Tibial nerve (tissue), 4 donors: ENCODE results near the gene PRDM1.

Source experiments
- CTCF ChIP-seq, 5 experiments: fragments of 200-600 bp in 3 of 5; fragments of 450-650 bp in 2 of 5; sonication (generic) in 3 of 5; IDR thresholded peaks; one replicate each; pipeline ENCODE4 v1.5.1; 2016 to 2019; ENCODE audit warnings: antibody characterized with exemption in 5 of 5, mild to moderate bottlenecking in 3 of 5, moderate library complexity in 2 of 5
- EP300 ChIP-seq, 2 donors: sonication (generic); formaldehyde crosslinking; IDR thresholded peaks; one replicate each; pipeline ENCODE4 v1.6.1; 2017; ENCODE audit warnings: antibody characterized with exemption in 2 of 2, mild to moderate bottlenecking in 1 of 2
- POLR2A ChIP-seq, 2 donors: fragments of 450-650 bp; IDR thresholded peaks; one replicate each; pipeline ENCODE4 v1.6.1; 2017; ENCODE audit warnings: antibody characterized with exemption in 2 of 2, mild to moderate bottlenecking in 2 of 2, moderate library complexity in 2 of 2

- no peak for TF ChIP-seq POLR2A (IDR thresholded peaks at IDR 0.05)
- no peak for TF ChIP-seq CTCF (IDR thresholded peaks at IDR 0.05)
- no peak for TF ChIP-seq EP300 (IDR thresholded peaks at IDR 0.05)
Measured at GRCh38 chr6:106133040-106133439, 46.9 kb downstream of the PRDM1 start.
